H1 (cell line): ENCODE results near the gene LHPP. TPM values are rescaled to one million over a fixed set of nuclear protein-coding genes. Genes with fewer than 3 reads are reported as not detected.
A peak's percentile ranks its signal among the peaks of the same experiment; 100 is the strongest.

ENCODE experiments used
- CTCF ChIA-PET: fragments of 300-600 bp; sonication (Branson Sonifier 250); formaldehyde crosslinking; loops from one replicate; lab custom pipeline; 2021; ENCODE audit not compliant: partially characterized antibody; lab: Charles Lee
- POLR2A ChIA-PET: fragments of 300-600 bp; sonication (Branson Sonifier 250); formaldehyde crosslinking; loops from one replicate; lab custom pipeline; 2021; ENCODE audit warnings: inconsistent platforms; ENCODE audit not compliant: partially characterized antibody; lab: Charles Lee
- DNase-seq, 2 experiments: peaks; one replicate each; pipeline versions ENCODE4 v3.0.0 to v3.0.0-alpha.2; 2010 to 2022; ENCODE audit warnings: low spot score in 2 of 2, low read depth in 1 of 2, mixed read lengths in 1 of 2
- FAIRE-seq: peaks from 2 replicates; lab custom pipeline; 2011; peaks lifted over from hg19 to GRCh38; lab: Jason Lieb, UNC
- H2AFZ ChIP-seq: 2 replicates; pipeline ENCODE4 v1.8.1; 2012; ENCODE audit warnings: low read length, inconsistent platforms
- H2AK5ac ChIP-seq: 2 replicates; pipeline ENCODE4 v1.6.1; 2013; ENCODE audit warnings: low read depth, low read length
- H2BK120ac ChIP-seq: replicated peaks from 2 replicates; pipeline ENCODE3; 2013; ENCODE audit warnings: low read depth, low read length, inconsistent platforms
- H2BK12ac ChIP-seq: 2 replicates; pipeline ENCODE4 v1.6.1; 2013; ENCODE audit warnings: low read depth, low read length
- H2BK15ac ChIP-seq: 2 replicates; pipeline ENCODE4 v1.6.1; 2013; ENCODE audit warnings: low read length
- H2BK20ac ChIP-seq: 2 replicates; pipeline ENCODE4 v1.6.1; 2013; ENCODE audit warnings: low read length
- H2BK5ac ChIP-seq: 2 replicates; pipeline ENCODE4 v1.6.1; 2013; ENCODE audit warnings: low read depth, low read length
- H3K14ac ChIP-seq: 2 replicates; pipeline ENCODE4 v1.6.1; 2013; ENCODE audit warnings: inconsistent platforms; ENCODE audit not compliant: insufficient read length
- H3K18ac ChIP-seq: 2 replicates; pipeline ENCODE4 v1.6.1; 2013; ENCODE audit warnings: low read length; ENCODE audit errors: extremely low read depth
- H3K23ac ChIP-seq: 2 replicates; pipeline ENCODE4 v1.6.1; 2013; ENCODE audit warnings: inconsistent platforms; ENCODE audit not compliant: insufficient read length
- H3K23me2 ChIP-seq: 2 replicates; pipeline ENCODE4 v1.6.1; 2013; ENCODE audit warnings: low read depth, low read length
- H3K27ac ChIP-seq: 2 replicates; pipeline ENCODE4 v1.6.1; 2011; ENCODE audit warnings: low read depth, low read length, inconsistent platforms
- H3K27me3 ChIP-seq, 4 experiments: replicated peaks in 1 of 4; 1 replicate in 1 of 4; 2 replicates in 3 of 4; pipeline versions ENCODE4 v1.6.1 to v1.8.1; 2011 to 2013; ENCODE audit warnings: low read length in 3 of 4, mild to moderate bottlenecking in 3 of 4, inconsistent platforms in 2 of 4, mixed read lengths in 2 of 4, moderate library complexity in 1 of 4; ENCODE audit not compliant: control insufficient read depth in 3 of 4, insufficient read depth in 3 of 4; ENCODE audit errors: extremely low read depth in 1 of 4
- H3K36me3 ChIP-seq, 4 experiments: 2 replicates each; pipeline versions ENCODE4 v1.6.1 to v1.8.1; 2011 to 2013; ENCODE audit warnings: mild to moderate bottlenecking in 4 of 4, low read length in 3 of 4, moderate library complexity in 2 of 4, control low read depth in 1 of 4, inconsistent platforms in 1 of 4; ENCODE audit not compliant: insufficient read depth in 4 of 4, control insufficient read depth in 2 of 4
- H3K4ac ChIP-seq: replicated peaks from 2 replicates; pipeline ENCODE3; 2013; ENCODE audit warnings: low read length, low read depth, mixed read lengths, inconsistent platforms; ENCODE audit not compliant: insufficient read length
- H3K4me1 ChIP-seq, 4 experiments: replicated peaks in 1 of 4; 1 replicate in 1 of 4; 2 replicates in 3 of 4; pipeline versions ENCODE4 v1.6.1 to v1.8.1; 2011 to 2013; ENCODE audit warnings: low read length in 3 of 4, inconsistent platforms in 2 of 4, mixed read lengths in 1 of 4; ENCODE audit not compliant: insufficient read depth in 4 of 4, control insufficient read depth in 3 of 4
- H3K4me2 ChIP-seq, 2 experiments: 2 replicates each; pipeline versions ENCODE4 v1.6.1 to v1.8.1; 2011 to 2013; ENCODE audit warnings: low read depth in 2 of 2, low read length in 2 of 2, control low read depth in 1 of 2, inconsistent platforms in 1 of 2, mild to moderate bottlenecking in 1 of 2; ENCODE audit not compliant: insufficient read depth in 1 of 2
- H3K4me3 ChIP-seq, 4 experiments: fragments of 200-600, 300-600 bp in 1 of 4; sonication (generic), shearing (Covaris generic), sonication (Bioruptor Twin) in 1 of 4; 2 replicates each; pipeline versions ENCODE4 v1.5.1 to v1.8.1; 2011 to 2016; ENCODE audit warnings: low read length in 4 of 4, low read depth in 3 of 4, control low read depth in 2 of 4, inconsistent platforms in 2 of 4, mild to moderate bottlenecking in 2 of 4, mixed read lengths in 1 of 4, moderate library complexity in 1 of 4; ENCODE audit not compliant: insufficient read depth in 2 of 4; ENCODE audit errors: extremely low read depth in 1 of 4
- H3K56ac ChIP-seq: replicated peaks from 2 replicates; pipeline ENCODE3; 2013; ENCODE audit warnings: low read depth, mild to moderate bottlenecking, mixed read lengths, low read length, inconsistent platforms; ENCODE audit not compliant: insufficient read length
- H3K79me1 ChIP-seq: 2 replicates; pipeline ENCODE4 v1.6.1; 2013; ENCODE audit warnings: low read depth, low read length, control low read depth
- H3K79me2 ChIP-seq, 2 experiments: 2 replicates each; pipeline versions ENCODE4 v1.6.1 to v1.8.1; 2012 to 2013; ENCODE audit warnings: low read length in 2 of 2, mild to moderate bottlenecking in 2 of 2, inconsistent platforms in 1 of 2; ENCODE audit not compliant: insufficient read depth in 2 of 2, control insufficient read depth in 1 of 2
- H3K9ac ChIP-seq, 4 experiments: replicated peaks in 1 of 4; 1 replicate in 1 of 4; 2 replicates in 3 of 4; pipeline versions ENCODE4 v1.6.1 to v1.8.1; 2011 to 2013; ENCODE audit warnings: low read depth in 3 of 4, low read length in 3 of 4, control low read depth in 2 of 4, mild to moderate bottlenecking in 2 of 4, moderate library complexity in 2 of 4, inconsistent platforms in 1 of 4; ENCODE audit errors: extremely low read depth in 1 of 4
- H3K9me3 ChIP-seq, 2 experiments: 2 replicates each; pipeline versions ENCODE4 v1.6.1 to v1.8.1; 2012 to 2013; ENCODE audit warnings: mild to moderate bottlenecking in 2 of 2, moderate library complexity in 2 of 2, control low read depth in 1 of 2, inconsistent platforms in 1 of 2, low read depth in 1 of 2, low read length in 1 of 2, mixed read lengths in 1 of 2; ENCODE audit not compliant: insufficient read depth in 2 of 2
- H4K20me1 ChIP-seq, 2 experiments: replicated peaks in 1 of 2; 2 replicates each; pipeline versions ENCODE3 to v1.8.1; 2011 to 2013; ENCODE audit warnings: inconsistent platforms in 2 of 2, low read length in 2 of 2, mild to moderate bottlenecking in 1 of 2; ENCODE audit not compliant: insufficient read depth in 2 of 2, control insufficient read depth in 1 of 2
- H4K5ac ChIP-seq: 2 replicates; pipeline ENCODE4 v1.6.1; 2013; ENCODE audit warnings: low read length, low read depth, mixed read lengths, inconsistent platforms; ENCODE audit not compliant: insufficient read length
- H4K8ac ChIP-seq: 2 replicates; pipeline ENCODE4 v1.8.0; 2013; ENCODE audit warnings: mild to moderate bottlenecking, moderate library complexity, low read length, inconsistent platforms; ENCODE audit not compliant: insufficient read depth; ENCODE audit errors: extremely low read depth
- H4K91ac ChIP-seq: replicated peaks from 2 replicates; pipeline ENCODE3; 2013; ENCODE audit warnings: low read length, mixed read lengths, inconsistent platforms; ENCODE audit not compliant: insufficient read length
- ASH2L ChIP-seq: fragments of 200-600, 300-600 bp; sonication (generic); IDR thresholded peaks from one replicate; pipeline ENCODE4 v1.7.1; 2017; ENCODE audit warnings: low read length
- ATF2 ChIP-seq: IDR thresholded peaks from 2 replicates; pipeline ENCODE4 v1.6.1; 2012; ENCODE audit warnings: low read length, inconsistent platforms
- BACH1 ChIP-seq: IDR thresholded peaks from 2 replicates; pipeline ENCODE4 v1.6.1; 2012; ENCODE audit warnings: low read length, improper control_type of control experiment
- CBX8 ChIP-seq: fragments of 300-800, 300-1000 bp; sonication (generic); IDR thresholded peaks from 2 replicates; pipeline ENCODE4 v1.7.1; 2016; ENCODE audit warnings: low read depth, low read length, borderline replicate concordance
- CEBPB ChIP-seq: IDR thresholded peaks from 2 replicates; pipeline ENCODE4 v1.6.1; 2012; ENCODE audit warnings: low read depth, low read length
- CHD2 ChIP-seq: IDR thresholded peaks from 2 replicates; pipeline ENCODE4 v1.6.1; 2012; ENCODE audit warnings: low read length, improper control_type of control experiment
- CTBP2 ChIP-seq: IDR thresholded peaks from 2 replicates; pipeline ENCODE4 v1.7.0; 2011; ENCODE audit warnings: borderline replicate concordance, mild to moderate bottlenecking, moderate library complexity, mixed read lengths, low read length; ENCODE audit not compliant: insufficient read depth, insufficient read length
- GABPA ChIP-seq: IDR thresholded peaks from 2 replicates; pipeline ENCODE4 v1.6.1; 2011; ENCODE audit warnings: mild to moderate bottlenecking, low read length, moderate library complexity, borderline replicate concordance; ENCODE audit not compliant: insufficient read depth
- NRF1 ChIP-seq: IDR thresholded peaks from 2 replicates; pipeline ENCODE4 v1.6.1; 2011; ENCODE audit warnings: mild to moderate bottlenecking, low read depth, low read length, improper control_type of control experiment
- SAP30 ChIP-seq: fragments of 300-600 bp; sonication (generic); IDR thresholded peaks from 2 replicates; pipeline ENCODE4 v1.7.1; 2012; ENCODE audit warnings: low read length, moderate library complexity, mild to moderate bottlenecking, inconsistent platforms; ENCODE audit not compliant: insufficient read depth, insufficient replicate concordance
- SIX5 ChIP-seq: IDR thresholded peaks from 2 replicates; pipeline ENCODE4 v1.6.1; 2011; ENCODE audit warnings: mild to moderate bottlenecking, low read depth, low read length
- SP4 ChIP-seq: IDR thresholded peaks from 2 replicates; pipeline ENCODE4 v1.6.1; 2012; ENCODE audit warnings: low read length, inconsistent platforms
- TAF1 ChIP-seq: IDR thresholded peaks from 2 replicates; pipeline ENCODE4 v1.6.1; 2011; ENCODE audit warnings: mild to moderate bottlenecking, low read depth, low read length
- TCF12 ChIP-seq: IDR thresholded peaks from 2 replicates; pipeline ENCODE4 v1.6.1; 2011; ENCODE audit warnings: low read depth, mild to moderate bottlenecking, low read length
- WGBS, 2 experiments: shearing (Covaris generic) in 1 of 2; methylation state at CpG; one replicate each; pipeline versions ENCODE4 v1.1.6 to v1.1.7; 2013 to 2015; ENCODE audit warnings: low lambda C conversion rate in 2 of 2, mixed read lengths in 2 of 2, inconsistent platforms in 1 of 2, low coverage in 1 of 2, missing lambda C conversion rate in 1 of 2; ENCODE audit not compliant: insufficient replicate concordance in 2 of 2, insufficient coverage in 1 of 2, insufficient read length in 1 of 2; ENCODE audit errors: extremely low coverage in 1 of 2, missing lambda C conversion rate in 1 of 2; 5-methylcytosine and 5-hydroxymethylcytosine counted together
- polyA plus RNA-seq, 7 experiments: library from polyadenylated mRNA; depleted of rRNA in 3 of 7; stranded (reverse) in 5 of 7; unstranded in 2 of 7; fragments of >200 nt in 5 of 7; fragments of 200-250 nt in 2 of 7; gene quantifications; 1 replicate in 5 of 7; 2 replicates in 1 of 7; 4 replicates in 1 of 7; pipeline versions ENCODE4 v1.2.1 to v1.2.3, GENCODE V29; 2011 to 2013; ENCODE audit warnings: missing spikeins in 2 of 7, mixed read lengths in 2 of 7
- total RNA-seq: library from RNA; stranded (reverse); fragmentation: NEBNext Ultra II Directional; extraction: Animal tissue kit (Norgen Biotek cat#: 25700); gene quantifications from 2 replicates; pipeline ENCODE4 v1.2.1, GENCODE V29; 2021

Gene LHPP
- total and polyA plus RNA-seq, 2 of the 8 experiments (the other 6 are each of a cell fraction or from before 2014, with no cell fraction given) = 26.0 to 45.0 TPM

- Histone ChIP-seq H3K36me3 (no peaks in the 10 kb centered on the region; a peak in 1 of 8 replicates), H3K27me3 (no peaks in the 10 kb centered on the region), H3K18ac (no peak overlapping the region), H2BK120ac (no peak overlapping the region), H3K9me3 (no peaks in the 10 kb centered on the region), H3K79me2 (no peaks in the 10 kb centered on the region), H2BK20ac (no peak overlapping the region), H3K27ac (no peak overlapping the region), H2BK15ac (no peak overlapping the region), H3K9ac (no peak overlapping the region), H3K4me1 (peaks cover 0 to 8% (median 2%) of the 10 kb centered on the region in 4 experiments; a peak in 4 of 7 replicates), H3K14ac (no peak overlapping the region), H2BK12ac (no peak overlapping the region), H3K4me2 (no peak overlapping the region), H3K23me2 (no peaks in the 10 kb centered on the region), H4K5ac (no peak overlapping the region), H3K56ac (no peak overlapping the region), H2AK5ac (no peak overlapping the region), H3K4ac (no peak overlapping the region), H3K4me3 (no peak overlapping the region), H4K8ac (no peak overlapping the region; the same call in 1 of the 2 replicates), H2BK5ac (0 out of 2 replicates have a peak overlapping the region, but pooled peaks have one; percentile 5), H4K91ac (no peak overlapping the region), H4K20me1 (peaks cover 0 to 11% of the 10 kb centered on the region in 2 experiments), H3K79me1 (no peaks in the 10 kb centered on the region), H3K23ac (no peak overlapping the region), H2AFZ (no peak overlapping the region)
- DNase-seq (no peak), FAIRE-seq (no peak)
- CTCF ChIA-PET = interaction anchor here (0.9 to 1.6 kb wide), 6 partner anchors 13 to 125 kb away, joined by 3 to 5 read pairs (median 4); no protein-coding TSS in a partner anchor
- WGBS, 2 experiments = 89% methylated on average over 4 of the region's 4 CpGs; no CpG with 5 or more reads in 1 of the 2 experiments
- POLR2A ChIA-PET = interaction anchor here (1.1 to 1.6 kb wide), 2 partner anchors 11 to 15 kb away, joined by 3 to 4 read pairs; no protein-coding TSS in a partner anchor
- TF ChIP-seq ASH2L (no peak), CHD2 (no peak), NRF1 (no peak), TCF12 (no peak), BACH1 (no peak), SIX5 (no peak), CEBPB (no peak), GABPA (no peak), SP4 (no peak), ATF2 (no peak), CBX8 (no peak), SAP30 (no peak), CTBP2 (no peak), TAF1 (no peak)
These were observed 155.2 kb downstream of the LHPP start for GRCh38 chr10:124616836-124617130.
